Inflammatory macrophage treated with lipopolysaccharide for 4 hours (primary cell): ENCODE results near the gene MAP3K7CL.

Experiments
- DNase-seq: peaks from one replicate; pipeline ENCODE4 v3.0.0-alpha.2; 2020

The MAP3K7CL gene

DNA sequence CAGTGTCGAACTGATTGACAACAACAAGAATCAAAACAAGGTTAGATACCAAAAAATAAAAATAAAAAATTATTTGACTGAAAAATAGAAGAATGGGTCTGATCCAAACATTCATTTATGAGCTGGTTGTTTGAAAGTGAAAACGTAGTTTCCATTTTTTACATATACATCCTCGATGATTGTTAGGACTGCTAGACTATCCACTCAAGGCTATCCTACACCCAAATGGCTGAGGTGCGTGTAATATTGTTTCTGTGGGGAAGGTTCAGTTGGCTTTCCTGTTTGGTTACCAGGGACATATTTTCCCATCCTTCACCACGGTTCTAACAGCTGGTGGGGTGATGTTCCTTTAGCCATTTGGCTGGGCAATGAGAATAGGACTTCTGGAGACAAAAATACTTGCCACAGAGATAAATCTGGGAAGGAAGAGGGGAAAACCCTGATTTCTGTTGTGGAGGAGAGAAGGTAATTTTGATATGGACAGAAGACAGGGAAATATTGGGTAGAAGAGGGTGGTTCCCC, 66.3 kb downstream of the MAP3K7CL start:
- DNase-seq, result peak; percentile 81

DNA sequence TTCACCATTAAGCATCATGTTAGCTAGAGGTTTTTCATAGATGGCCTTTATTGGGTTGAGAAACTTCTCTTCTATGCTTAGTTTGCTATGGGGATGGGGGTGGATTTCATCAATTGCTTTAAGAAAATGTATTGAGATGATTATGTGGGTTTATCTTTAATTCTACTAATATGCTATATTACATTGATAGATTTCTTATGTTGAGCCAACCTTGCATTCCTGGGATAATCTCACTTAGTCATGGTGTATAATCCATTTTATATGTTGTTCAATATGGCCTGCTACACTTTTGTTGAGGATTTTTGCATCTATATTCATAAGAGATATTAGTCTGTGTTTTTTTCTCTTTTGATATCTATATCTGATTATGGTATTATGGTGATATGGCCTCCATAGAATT, 70.7 kb downstream of the MAP3K7CL start:
- DNase-seq, result no peak

DNA sequence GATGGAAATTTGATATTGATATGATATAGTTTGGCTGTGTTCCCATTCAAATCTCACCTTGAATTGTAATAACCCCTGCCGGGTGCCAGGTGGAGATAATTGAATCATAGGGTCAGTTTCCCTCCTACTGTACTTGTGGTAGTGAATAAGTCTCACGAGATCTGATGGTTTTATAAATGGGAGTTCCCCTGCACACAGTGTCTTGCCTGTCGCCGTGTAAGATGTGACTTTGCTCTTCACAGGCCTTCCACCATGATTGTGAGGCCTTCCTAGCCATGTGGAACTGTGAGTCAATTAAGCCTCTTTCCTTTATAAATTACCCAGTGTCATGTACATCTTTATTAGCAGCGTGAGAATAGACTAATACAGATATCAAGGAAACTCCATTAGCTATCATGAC, 74.6 kb downstream of the MAP3K7CL start:
- no peak for DNase-seq

DNA sequence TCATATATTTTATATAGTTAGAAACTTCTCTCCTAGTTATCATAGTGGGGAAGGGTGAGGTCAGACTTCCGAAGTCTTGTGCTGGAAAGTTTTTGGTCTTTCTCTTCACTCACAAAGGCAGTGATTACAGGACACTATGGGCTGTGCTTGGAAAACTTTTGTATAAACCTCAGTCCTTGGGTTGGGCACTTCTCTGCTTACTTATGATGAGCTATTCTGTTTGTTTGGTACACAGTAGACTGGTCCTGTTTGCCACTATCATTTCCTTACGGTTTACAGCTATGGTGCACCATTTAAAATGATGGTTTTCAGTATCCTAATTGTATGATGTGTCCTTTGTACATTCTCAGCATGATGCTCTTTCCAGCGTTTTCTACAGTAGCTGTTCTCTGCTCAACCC, 75.5 kb downstream of the MAP3K7CL start:
- DNase-seq, result no peak

DNA sequence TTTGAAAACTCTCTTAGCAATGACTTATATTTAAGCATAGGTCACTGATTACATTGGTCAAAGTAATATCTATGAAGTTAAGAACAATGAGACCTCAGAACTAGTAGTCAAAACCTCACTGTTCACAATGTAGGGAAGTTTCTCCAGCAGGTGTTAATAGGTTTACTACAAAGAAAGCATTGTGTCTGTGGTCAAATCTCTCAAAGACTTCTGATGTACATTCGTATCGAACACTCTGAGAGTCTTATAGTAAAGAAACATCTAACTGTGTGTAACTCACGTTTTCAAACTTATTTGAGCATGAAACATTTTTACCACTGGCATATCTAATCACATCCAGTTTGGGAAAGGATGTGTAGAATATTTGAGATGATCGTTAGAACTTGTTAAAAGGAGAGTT, 76.0 kb downstream of the MAP3K7CL start:
- DNase-seq, result no peak

DNA sequence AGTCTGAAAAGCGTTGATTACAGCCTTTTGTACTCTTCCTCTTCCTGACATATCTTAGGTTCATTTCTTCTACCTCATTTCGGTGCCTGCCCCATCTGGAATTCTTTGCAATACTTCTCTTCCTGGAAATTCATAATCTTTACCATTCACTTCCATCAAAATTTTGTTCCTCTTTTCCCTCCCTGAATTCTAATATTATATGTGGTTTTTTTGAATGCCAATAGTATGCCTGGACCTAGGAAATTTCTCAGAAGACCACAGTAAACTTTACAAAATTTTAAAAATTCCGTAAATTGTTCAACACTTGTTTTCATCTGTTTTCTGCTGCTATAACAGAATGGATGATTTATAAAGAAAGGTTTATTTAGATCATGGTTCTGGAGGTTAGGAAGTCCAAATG, 76.8 kb downstream of the MAP3K7CL start:
- peak; percentile 38 for DNase-seq

DNA sequence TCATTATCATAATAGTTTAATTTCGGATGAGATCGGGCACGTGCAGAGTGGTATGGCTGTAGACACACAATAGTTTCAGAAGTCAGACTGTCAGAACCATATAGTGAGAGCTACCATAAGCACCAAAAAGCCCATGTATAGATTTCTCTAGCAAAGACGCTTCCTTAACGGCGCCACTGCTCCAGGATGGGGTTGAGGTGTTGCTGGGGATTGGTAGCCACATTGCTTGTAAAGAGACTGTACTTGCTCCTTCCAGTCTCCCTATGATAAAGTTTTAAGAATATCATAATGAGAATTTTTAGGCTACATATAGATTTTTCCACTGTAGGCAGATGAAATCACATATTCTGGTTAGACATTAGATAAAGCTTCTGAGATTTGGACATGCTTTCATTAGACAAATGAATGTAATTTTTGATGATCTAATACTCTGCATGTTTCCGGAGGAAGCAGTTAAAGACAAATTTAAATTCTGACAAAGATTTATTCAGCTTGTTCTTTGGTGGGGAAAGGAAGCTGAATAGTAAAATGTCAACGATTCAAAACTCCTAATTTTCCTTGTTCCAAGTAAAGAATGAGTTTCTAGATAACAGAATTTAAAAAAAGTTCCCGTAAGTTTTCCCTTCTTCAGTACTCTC, 77.7 kb downstream of the MAP3K7CL start:
- DNase-seq, result peak; percentile 86

DNA sequence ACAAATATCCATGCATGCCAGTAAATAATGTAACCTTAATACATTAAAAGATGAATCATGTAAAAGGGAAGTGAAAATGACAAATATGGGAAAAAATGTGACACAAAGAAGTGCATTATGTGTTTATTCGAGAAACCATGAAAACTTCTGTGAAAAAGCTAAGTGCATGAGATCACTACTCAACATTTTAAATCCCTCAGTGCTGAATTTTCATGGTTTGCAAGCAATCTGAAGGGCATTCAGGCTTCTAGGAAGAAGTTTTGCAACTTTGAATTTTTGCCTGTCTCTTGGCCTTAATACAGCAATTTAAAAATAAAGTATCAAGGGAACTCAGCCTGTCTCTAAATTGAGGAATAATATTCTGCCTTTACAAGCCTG, 78.2 kb downstream of the MAP3K7CL start:
- DNase-seq, result peak; percentile 97

DNA sequence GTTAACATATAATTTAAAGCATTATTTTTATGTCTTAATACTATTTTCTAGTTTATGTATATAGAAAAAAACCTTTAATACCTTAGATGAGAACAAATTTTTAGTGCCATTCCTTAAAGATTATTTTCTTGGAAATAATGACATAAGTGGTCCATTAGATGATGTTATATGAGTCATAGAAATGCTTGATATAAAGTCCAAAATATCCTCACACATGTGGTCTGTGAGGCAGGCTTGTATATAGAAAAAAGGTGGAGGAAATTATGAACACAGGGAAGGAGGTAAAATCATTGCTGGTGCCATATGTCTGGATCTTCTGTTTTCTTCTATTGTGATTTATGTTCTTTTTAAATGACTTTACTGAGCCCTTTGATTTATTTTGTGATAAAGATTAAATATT, 79.3 kb downstream of the MAP3K7CL start:
- peak; percentile 19 for DNase-seq

DNA sequence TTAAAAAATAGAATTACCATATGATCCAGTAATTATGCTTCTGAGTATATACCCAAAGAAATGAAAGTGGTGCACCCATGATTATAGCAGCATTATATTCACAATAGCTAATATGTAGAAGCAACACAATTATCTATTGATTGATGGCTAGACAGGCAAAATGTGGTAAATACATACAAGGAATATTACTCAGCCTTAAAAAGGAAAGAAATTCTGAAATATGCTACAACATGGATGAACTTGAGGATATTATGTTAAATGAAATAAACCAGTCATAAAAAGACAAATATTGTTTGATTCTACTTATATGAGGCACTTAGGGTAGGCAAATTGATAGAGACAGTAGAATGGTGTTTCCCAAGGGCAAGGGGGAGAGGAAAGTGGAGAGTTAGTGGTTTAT, 80.8 kb downstream of the MAP3K7CL start:
- DNase-seq, result no peak

DNA sequence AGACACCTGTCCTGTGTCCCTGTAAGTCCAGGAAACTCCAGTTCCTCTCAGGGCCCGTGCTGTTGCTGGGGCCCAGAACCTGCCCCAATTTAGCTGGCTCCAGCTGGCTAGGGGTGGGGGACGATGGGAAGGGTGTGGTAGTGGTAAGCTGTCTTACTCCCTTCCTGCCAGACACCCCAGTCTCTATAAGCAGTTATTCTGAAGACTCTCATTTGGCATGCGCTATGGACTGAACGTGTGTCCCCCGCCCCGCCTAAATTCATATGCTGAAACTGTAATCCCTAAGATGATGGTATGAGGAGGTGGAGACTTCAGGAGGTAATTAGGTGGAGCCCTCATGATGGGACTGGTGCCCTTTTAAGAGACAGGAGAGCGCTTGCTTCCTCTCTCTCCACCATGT, 82.0 kb downstream of the MAP3K7CL start:
- no peak for DNase-seq

DNA sequence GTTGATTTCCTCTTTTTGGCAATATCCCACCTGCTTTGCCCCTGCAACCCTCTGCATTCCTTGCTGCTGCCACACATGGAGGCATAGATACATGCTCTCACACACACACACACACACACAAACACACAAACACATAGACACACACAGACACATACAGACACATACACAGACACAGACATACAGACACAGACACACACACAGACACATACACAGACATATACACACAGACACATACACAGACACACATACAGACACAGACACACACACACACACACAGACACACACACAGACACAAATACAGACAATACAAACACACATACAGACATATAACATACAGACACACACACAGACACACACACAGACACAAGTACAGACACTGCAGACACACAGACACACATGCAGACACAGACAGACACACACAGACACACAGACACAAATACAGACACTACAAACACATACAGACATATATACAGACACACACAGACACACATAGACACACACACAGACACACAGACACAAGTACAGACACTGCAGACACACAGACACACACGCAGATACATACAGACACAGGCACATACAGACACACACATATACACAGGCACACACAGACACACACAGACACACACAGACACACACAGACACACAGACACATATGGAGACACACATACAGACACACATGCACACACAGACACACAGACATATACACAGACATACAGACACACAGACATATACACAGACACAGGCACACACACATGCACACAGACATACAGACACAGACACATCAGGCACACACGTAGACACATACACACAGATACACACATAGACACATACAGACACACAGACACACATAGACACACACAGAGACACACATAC, 83.3 kb downstream of the MAP3K7CL start:
- no peak for DNase-seq

DNA sequence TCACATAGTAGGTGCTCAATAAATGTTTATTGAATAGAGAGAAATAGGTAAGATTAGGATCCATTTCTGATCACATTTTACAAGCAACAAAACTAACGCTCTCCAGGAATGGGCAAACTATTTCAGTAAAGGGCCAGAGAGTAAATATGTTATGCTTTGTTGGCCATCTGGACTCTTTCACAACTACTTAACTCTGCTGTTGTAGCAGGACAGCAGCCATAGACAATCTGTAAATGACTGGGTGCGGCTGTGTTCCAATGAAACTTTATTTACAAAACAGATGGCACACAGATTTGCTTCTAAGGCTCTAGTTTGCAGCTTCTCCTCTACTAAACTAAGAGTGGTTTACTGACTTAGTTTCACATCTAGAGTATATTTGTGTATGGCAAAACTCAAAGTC, 85.3 kb downstream of the MAP3K7CL start:
- no peak for DNase-seq

DNA sequence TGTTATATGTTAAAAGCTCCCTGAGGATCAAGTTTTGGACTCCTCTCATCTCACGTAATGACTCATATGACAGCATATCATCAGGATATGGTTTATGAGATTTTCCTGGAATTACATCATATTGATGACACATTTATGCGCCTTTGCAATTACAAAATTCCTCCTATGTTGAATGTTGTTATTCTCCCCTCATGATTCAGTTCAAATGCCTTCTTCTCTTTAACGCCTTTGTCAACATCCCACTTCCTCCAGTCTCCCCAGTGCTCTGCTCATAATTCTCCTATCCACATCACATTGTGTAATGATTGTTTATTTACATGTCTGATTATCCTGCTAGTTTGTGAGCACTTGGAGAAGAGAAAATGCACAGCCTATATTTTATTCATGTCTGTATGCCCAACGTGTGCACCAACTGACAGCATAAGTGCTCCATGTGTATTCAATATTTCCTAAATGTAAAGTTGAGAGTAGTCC, 87.4 kb downstream of the MAP3K7CL start:
- DNase-seq, result peak; percentile 98

DNA sequence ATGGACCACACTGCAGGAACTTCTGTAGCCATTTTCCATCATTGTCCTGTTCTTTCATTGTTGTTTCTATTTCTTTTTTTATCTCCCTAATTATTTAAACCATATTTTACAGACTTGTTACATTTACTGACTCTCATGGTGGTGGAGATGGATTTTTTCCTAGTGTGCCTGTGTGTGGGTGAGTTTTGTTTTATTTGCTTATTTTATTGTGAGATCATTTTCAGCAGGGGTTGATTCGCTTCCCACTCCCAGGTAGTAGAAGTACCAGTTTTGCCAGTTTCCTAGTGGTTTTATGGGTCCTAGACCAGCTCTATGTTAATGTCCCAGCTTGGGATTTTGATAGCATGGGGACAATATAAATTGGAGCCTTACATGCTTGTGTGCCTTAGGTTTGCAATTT, 88.3 kb downstream of the MAP3K7CL start:
- DNase-seq, result no peak

DNA sequence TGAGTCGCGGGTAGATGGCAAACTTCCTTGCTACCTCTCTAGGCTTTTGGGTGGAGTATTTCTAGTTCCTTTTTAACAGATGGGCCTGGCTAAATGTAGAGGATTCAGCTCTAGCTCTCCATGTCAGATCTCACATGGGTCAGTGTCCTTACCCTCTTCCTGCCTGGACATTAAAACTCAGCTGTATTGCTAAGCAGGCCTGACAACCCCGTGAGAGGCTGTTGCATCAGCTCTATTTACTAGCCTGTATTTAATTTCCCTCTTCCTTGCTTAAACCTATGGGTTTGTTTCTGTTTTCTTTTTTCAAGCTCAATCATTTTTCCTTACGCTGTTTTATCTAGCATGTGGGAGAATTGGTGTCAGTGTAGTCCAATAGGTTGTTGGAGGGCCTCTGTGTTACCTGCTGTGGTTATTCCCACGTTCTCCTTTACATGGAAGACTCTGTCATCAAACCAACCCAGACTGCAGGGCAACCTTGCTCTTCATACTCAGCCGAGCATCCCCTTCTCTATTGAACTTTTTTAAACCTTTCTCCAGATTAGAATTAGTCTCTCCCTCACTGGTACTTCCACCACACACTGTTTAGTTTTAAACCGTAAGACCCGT, 88.8 kb downstream of the MAP3K7CL start:
- DNase-seq, result peak; percentile 93

DNA sequence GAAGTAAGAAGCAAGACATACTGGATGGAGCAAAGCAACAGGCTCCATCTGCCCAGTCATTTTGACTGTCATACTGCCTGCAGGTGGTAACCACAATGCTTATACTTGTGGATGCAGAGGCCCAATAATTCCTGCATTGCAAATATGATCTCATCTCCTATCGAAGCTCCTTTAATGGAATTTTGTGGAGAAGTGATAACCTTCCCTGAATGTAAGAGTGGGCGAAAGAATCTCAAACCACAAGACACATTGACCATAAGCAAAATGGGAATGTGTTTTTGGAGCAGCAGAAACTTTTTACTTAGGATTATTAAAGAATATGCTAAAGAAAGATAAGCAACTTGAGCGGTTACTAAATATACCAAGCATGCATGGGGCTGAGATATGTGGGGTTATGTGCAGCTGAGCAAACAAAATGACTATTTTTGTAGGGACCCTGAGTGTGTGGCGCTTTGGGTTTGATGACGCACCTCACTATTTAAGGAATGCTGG, 90.9 kb downstream of the MAP3K7CL start:
- no peak for DNase-seq

DNA sequence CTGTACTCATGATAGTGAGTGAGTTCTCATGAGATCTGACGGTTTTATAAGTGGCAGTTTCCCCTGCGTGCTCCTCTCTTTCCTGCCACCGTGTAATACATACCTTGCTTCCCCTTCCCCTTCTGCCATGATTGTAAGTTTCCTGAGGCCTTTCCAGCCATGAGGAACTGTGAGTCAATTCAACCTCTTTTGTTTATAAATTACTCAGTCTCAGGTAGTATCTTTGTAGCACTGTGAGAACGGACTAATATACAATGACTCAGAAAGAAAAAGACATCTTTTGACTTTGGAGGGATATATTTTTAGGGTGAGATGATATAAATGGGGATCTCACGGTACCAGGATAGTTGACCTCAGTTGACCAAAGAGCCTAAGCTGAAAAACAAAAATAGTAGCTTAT, 93.6 kb downstream of the MAP3K7CL start:
- no peak for DNase-seq
